NCI-H774 (cell line): ENCODE results near the gene ASMT.
"Not testable (repeated sequence)": the region's sequence is repeated elsewhere in the genome, so short reads cannot be mapped to it uniquely, and the experiment has no call there.

ENCODE experiments used
- DNase-seq: peaks from one replicate; lab custom pipeline; 2025; lab: John Stamatoyannopoulos, UW

The ASMT gene

DNA sequence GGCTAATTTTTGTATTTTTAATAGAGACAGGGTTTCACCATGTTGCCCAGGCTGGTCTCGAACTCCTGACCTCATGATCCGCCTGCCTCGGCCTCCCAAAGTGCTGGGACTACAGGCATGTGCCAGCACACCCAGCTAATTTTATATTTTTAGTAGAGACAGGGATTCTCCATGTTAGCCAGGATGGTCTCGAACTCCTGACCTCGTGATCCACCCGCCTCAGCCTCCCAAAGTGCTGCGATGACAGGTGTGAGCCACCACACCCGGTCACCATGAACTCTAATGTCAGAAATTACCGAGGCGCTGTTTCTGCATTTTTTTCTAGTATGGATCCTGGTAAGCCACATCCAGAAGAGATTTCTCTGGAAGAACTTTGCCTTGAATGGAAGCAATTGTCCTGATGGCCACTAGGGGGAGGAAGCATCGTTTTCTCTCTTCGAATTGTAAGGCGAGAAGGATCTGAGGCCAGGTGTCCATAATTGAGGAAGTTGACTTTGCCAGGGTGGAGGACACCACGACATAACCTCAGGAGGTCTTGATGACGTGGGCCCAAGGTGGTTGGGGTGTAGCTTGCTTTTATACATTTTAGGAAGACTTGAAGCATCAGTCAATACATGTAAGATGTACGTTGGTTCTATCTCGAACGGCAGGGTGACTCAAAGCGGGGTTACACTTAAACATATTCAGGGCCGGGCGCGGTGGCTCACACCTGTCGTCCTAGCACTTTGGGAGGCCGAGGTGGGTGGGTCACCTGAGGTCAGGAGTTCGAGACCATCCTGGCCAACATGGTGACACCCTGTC, 37.4 kb downstream of the ASMT start:
- peak; percentile 4 for DNase-seq

DNA sequence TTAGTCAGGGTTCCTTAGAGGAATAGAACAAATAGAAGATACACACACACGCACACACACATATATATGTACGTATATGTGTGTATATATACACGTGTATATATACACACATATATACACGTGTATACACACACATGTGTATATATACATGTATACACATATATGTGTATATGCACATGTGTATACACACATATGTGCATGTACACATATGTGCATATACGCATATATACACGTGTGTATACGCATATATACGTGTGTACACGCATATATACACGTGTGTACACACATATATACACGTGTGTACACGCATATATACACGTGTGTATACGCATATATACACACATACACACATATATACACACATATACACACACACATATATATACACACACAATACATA, 41.5 kb downstream of the ASMT start:
- DNase-seq, result no peak

DNA sequence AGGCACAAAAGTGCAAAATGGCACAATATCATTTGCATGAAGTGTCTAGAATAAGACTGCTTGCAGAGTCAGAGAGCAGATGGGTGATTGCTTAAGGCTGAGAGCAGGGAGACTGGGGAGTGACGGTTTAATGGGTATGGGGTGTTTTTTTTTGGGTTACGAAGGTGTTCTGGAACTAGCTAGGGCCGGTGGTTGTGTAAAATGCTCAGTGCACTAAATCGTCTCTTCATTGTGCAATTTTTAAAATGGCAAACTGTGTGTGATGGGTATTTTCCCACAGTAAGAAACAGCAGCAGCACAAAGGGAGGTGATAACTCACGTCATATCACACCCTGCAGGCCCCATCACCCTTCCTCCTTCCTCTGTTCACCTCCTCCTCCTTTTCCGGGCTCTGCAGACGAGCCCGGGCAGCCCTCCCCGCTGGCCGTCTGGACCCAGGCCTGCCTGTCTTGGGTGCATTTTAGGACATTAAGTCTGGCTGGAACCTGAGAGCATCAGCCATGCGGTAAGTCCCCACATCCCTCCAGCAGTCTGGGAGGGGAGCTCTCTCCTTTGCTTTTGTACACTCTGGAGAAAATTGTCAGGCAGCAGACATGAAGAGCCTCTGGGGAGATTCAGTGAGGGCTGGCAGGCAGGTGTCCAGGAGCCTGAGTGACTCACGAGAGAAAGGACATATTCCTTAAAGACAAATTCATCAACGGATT, 42.7 kb downstream of the ASMT start:
- DNase-seq, result no peak

DNA sequence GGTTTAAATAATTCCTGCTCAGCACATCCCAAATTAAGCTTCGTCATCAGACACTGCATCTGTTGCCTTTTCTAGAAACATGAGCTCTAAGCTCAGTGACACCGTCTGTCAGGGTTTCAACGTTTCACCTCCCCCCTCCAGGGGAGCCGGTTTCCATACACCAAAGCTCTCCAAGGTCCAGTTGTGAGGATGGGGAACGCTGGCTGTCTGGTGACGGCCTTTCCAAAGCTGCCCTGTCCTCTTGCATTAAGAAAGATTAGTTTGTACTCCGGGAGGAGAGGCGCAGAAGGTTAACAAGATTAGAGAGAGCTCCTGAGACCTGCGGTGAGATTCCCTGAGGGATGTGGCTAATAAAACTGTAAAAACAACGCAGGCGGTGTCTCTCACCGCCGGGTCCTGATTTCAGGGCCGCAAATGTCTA, 43.2 kb downstream of the ASMT start:
- DNase-seq, result no peak

DNA sequence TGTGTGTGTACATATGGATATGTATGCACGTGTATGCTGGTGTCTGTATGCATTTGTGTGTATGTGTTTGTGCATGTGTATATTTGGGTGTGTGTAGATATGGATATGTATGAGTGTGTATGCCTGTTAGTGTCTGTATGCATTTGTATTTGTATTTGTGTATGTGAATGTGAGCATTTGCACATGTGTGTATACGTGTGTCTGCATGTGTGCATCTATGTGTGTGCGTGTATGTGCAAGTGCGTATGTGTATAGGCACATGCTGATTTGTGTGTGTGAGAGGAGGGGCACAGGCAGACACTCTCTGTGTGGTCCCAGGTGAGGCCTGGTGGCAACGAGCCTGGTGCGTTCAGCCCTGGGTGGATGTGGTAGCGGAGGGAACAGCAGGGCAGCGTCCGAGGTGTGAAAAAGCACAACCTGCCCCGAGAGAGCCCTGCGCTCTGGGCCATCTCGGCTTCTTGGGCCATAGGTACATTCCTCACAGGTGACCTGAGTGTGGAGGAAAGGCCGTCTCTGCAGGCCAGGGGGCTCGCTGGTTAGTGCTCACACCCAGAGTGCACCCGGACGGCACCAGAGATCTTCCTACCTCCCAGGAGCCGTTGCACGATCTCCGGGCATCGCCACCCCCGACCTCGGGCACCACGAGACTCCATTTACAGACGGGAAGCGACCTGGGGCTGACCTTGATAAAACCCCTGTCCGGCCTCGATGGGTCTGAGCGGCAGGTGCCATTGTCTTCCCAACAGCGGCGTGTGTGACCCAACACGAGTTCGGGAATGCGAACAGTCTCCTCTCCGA, 45.0 kb downstream of the ASMT start:
- no peak for DNase-seq

DNA sequence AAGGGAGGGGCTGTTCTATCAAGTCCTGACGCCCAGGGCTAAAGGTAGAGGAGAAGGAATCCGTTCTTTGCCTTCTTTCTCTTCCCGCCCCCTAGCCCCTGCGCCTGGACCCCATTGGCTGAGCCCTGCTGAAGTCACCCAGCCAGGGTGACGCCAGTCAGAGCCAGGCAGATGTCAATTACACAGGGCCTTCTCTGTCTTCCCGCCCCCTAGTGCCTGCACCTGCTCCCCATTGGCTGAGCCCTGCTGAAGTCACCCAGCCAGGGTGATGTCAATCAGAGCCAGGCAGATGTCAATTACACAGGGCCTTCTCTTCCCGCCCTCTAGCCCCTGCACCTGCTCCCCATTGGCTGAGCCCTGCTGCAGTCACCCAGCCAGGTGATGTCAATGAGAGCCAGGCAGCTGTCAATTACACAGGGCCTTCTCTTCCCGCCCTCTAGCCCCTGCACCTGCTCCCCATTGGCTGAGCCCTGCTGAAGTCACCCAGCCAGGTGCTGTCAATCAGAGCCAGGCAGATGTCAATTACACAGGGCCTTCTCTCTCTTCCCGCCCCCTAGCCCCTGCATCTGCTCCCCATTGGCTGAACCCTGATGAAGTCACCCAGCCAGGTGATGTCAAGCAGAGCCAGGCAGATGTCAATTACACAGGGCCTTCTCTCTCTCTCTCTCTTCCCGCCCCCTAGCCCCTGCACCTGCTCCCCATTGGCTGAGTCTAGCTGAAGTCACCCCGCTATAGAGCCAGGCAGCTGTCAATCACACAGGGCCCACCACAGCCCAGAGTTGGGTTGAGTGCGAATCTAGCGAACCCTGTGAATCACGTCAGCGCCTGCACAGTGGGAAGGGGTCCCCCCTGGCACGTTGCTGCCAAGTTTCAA, 46.4 kb downstream of the ASMT start:
- no peak for DNase-seq

DNA sequence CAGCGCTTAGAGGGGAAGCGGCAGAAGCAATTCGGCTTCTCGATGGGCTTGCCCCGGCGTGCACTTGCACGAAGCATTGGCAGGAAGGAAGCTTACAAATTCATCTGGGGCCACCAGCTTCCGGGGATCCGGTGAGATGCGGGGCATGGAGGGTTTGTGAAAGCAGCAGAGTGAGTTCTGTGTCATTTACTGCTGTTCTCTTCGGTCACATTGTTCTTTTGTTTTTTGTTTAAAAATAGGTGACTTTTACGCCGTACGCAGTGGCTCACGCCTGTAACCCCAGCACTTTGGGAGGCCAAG, 47.0 kb downstream of the ASMT start:
- no peak for DNase-seq

DNA sequence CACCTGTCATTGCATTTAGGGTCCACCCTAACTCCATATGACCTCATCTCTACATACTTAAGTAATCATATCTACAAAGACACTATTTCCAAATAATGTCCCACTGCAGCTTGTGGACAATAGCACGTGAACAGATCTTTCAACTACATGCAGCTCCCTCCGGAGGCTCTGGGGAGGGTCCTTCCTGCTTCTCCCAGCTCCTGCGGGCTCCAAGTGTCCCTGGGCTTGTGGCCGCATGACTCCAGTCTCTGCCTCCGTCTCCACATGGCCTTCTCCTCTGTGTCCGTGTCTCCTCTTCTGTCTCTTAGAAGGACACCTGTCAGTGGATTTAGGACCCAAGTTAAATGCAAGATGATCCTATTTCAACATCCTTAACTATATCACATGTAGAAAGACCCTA, 52.7 kb downstream of the ASMT start:
- DNase-seq, result no peak

DNA sequence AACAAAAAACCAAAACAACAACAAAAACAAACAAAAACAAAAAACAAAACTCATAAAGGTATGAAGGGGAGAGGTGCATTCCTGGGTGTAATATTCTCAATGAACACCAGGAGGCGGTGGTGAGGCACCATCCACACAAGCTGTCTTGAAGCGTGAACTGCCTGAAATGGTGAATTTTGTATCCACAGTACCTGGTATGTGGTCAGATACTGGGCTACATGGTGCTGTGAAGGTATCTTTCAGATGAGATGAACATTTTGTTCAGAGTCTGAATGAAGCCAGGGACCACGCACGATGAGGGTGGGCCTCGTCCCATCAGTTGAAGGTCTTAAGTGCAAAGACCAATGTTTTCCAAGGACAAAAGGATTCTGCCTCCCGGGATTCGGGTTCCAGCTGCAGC, 58.5 kb downstream of the ASMT start:
- DNase-seq, result no peak

DNA sequence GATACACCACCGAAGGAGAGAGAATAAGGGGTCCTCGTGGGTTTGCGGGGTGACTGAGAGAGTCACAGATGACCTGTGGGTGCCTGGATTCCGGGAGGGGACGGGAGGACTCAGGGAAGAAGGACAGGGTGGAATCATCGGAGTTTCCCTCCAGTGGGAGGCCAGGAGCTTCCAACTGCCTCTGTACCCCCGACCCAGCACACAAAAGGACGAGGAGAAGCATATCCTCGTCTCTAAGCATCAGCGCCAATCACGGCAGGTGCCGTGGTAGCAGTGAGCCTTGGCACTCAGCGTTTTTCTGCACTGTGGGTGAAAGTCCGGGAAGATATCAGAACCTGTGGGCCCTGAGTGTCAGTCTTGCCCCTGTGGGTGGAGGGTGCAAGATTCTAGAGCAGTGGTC, 62.0 kb downstream of the ASMT start:
- DNase-seq, result no peak

DNA sequence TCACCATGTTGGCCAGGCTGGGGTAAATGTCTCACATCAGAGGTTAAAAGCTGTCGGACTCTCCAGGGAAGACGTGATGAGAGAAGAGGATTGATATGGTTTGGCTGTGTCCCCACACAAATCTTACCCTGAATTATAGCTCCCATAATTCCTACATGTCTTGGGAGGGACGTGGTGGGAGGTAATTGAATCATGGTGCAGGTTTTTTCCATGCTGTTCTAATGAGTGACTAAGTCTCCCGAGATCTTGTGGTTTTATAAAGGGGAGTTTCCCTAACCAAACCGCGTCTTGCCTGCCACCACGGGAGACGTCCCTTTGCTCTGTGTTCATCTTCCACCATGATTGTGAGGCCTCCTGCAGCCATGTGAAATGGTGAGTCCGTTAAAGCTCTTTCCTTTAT, 64.4 kb downstream of the ASMT start:
- no peak for DNase-seq

DNA sequence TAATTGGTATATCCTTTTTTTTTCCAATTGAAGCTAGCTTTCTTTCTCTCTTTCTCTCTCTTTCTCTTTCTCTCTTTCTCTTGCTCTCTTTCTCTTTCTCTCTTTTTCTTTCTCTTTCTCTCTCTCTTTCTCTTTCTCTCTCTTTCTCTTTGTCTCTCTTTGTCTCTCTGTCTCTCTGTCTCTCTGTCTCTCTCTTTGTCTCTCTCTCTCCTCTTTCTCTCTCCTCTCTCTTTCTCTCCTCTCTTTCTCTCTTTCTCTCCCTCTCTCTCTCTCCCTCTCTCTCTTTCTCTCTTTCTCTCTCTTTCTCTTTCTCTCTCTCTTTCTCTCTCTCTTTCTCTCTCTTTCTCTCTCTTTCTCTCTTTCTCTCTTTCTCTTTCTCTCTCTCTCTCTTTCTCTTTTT, 66.6 kb downstream of the ASMT start:
- DNase-seq, result no peak

DNA sequence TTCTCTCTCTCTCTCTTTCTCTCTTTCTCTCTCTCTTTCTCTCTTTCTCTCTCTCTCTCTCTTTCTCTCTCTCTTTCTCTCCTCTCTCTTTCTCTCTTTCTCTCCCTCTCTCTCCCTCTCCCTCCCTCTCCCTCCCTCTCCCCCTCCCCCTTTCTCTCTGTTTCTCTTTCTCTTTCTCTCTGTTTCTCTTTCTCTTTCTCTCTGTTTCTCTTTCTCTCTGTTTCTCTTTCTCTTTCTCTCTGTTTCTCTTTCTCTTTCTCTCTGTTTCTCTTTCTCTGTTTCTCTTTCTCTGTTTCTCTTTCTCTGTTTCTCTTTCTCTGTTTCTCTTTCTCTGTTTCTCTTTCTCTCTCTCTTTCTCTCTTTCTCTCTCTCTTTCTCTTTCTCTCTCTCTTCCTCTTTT, 67.0 kb downstream of the ASMT start:
- not testable (repeated sequence) for DNase-seq

DNA sequence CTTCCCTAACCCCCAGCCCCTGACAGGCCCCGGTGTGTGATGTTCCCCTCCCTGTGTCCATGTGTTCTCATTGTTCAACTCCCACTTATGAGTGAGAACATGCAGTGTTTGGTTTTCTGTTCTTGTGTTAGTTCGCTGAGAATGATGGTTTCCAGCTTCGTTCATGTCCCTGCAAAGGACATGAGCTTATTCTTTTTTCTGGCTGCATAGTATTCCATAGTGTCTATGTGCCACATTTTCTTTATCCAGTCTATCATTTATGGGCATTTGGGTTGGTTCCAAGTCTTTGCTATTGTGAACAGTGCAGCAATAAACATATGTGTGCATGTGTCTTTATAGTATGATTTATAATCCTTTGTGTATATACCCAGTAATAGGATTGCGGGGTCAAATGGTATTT, 67.6 kb downstream of the ASMT start:
- DNase-seq, result not testable (repeated sequence)

DNA sequence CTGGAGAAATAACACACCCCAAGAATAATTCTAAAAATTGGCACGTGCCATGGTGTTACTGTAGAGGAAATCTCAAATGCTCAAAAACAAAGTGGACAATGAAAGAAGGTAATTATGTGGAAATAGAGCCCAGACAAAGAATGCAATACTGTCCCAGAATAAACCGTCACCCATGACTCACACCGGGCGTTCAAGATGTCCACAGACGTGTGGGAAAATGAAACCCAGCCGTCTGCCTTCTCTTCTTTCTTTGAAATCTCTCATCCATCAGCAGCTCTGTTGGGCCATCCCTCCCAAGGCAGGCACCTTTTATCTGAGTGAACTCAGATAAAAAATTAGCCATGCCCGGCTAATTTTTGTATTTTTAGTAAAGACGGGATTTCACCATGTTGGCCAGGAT, 70.0 kb downstream of the ASMT start:
- DNase-seq, result not testable (repeated sequence)

DNA sequence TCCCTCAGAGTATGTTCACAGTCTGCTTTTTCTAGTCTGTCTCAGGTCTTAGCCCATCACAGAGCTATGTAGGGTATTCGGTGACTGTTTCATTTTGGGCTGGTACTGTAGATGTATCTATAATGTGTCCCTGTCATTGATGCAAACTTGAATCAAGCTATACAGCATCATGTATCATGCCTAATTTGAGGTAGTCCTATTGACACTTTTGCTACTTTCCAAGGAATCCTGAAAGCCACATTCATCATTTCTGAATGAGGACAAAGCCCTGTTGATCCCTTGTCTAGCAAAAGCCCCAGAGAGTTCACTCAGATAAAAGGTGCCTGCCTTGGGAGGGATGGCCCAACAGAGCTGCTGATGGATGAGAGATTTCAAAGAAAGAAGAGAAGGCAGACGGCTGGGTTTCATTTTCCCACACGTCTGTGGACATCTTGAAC, 70.6 kb downstream of the ASMT start:
- not testable (repeated sequence) for DNase-seq

DNA sequence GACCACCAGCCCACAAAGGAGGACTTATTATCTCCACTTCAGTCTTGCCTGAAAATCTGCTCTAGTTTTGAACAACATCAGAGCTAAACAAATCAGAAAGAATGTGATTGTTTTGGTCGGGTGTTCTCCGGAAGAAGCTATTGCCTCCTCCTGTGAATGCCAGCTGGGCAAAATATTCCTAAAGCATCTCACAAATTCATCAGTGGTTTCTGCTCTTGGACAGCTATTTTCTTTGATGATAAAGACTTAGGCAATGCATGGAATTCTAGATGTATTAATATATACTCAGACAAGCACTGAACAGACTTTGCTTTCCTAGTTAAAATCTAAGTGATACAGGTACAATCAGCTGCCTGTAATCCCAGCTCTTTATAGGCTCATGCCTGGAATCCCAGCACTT, 71.8 kb downstream of the ASMT start:
- DNase-seq, result no peak
